ENCODE measurements around the gene VAC14. TPM values are rescaled to one million over a fixed set of nuclear protein-coding genes. Genes with fewer than 3 reads are reported as not detected.

VAC14 gene
- total RNA-seq, 1 experiment from 2014 or later = 49.9 TPM

- H2BK12ac ChIP-seq (ENCODE audit: insufficient read length, low read depth, low read length) = no peak overlapping the region
- H3K9me3 ChIP-seq (ENCODE audit: control insufficient read depth, low read depth, low read length) = no peaks in the 10 kb centered on the region
- H3K27me3 ChIP-seq (ENCODE audit: insufficient read depth, low read length) = no peaks in the 10 kb centered on the region
- H3K4me2 ChIP-seq (ENCODE audit: insufficient read depth, insufficient read length, low read length) = no peak overlapping the region
- no peak overlapping the region for H3T11ph ChIP-seq (ENCODE audit: low read length)
- H3K14ac ChIP-seq (ENCODE audit: insufficient read depth, low read length) = no peak overlapping the region
- no peak overlapping the region for H3K23ac ChIP-seq (ENCODE audit: insufficient read length, low read depth, low read length)
- no peak overlapping the region for H2BK5ac ChIP-seq (ENCODE audit: insufficient read length, low read length)
- H2BK15ac ChIP-seq (ENCODE audit: low read depth, low read length) = no peak overlapping the region
- no peaks in the 10 kb centered on the region for H4K20me1 ChIP-seq (ENCODE audit: control insufficient read depth, insufficient read depth, insufficient read length)
- H2AK5ac ChIP-seq (ENCODE audit: insufficient read length, low read length) = no peak overlapping the region
- Mint-ChIP-seq H3K27me3 (ENCODE audit: low read depth) (no peaks in the 10 kb centered on the region; the same call in 1 of the 2 replicates), H3K36me3 (ENCODE audit: insufficient read depth in 1 of 3, low read depth in 3 of 3) (no peaks in the 10 kb centered on the region), H3K27ac (no peak overlapping the region), H3K4me1 (peaks cover 7 to 16% of the 10 kb centered on the region in 2 experiments), H3K4me3 (no peak overlapping the region), H3K9me3 (no peaks in the 10 kb centered on the region)
- no peak overlapping the region for H3K18ac ChIP-seq (ENCODE audit: insufficient read length, low read depth, low read length)
- no peak overlapping the region for H2AFZ ChIP-seq (ENCODE audit: low read length)
- no peaks in the 10 kb centered on the region for H3K79me2 ChIP-seq (ENCODE audit: insufficient read depth, low read length)
- H4K8ac ChIP-seq (replicated peaks; ENCODE audit: insufficient read length, low read depth, low read length) = no peak overlapping the region
- TF ChIP-seq CTCF (conservative IDR thresholded peaks at IDR 0.05) = no peak
- WGBS (ENCODE audit: extremely low coverage, insufficient read length, low lambda C conversion rate) = no CpG with 5 or more reads among the region's 1 CpG
- no peak overlapping the region for H4K91ac ChIP-seq (ENCODE audit: insufficient read length, low read depth, low read length)
- no peaks in the 10 kb centered on the region for H3K79me1 ChIP-seq (ENCODE audit: insufficient read depth, low read depth, low read length, poor library complexity, severe bottlenecking)
- H3K4ac ChIP-seq (ENCODE audit: low read depth, low read length) = no peak overlapping the region
- no peak for DNase-seq
- peaks cover 4% of the 10 kb centered on the region; the same call in 1 of the 2 replicates for H3K4me1 ChIP-seq (ENCODE audit: insufficient read depth, low read length)
- no peak overlapping the region for H3K56ac ChIP-seq (ENCODE audit: insufficient read length, low read depth, low read length)
- H4K5ac ChIP-seq (ENCODE audit: insufficient read length, low read depth, low read length) = no peak overlapping the region
- no peak overlapping the region for H2BK120ac ChIP-seq (ENCODE audit: low read depth, low read length, poor library complexity, severe bottlenecking)
- H2BK20ac ChIP-seq (ENCODE audit: low read depth, low read length, poor library complexity, severe bottlenecking) = no peak overlapping the region
- no peak overlapping the region for H3K27ac ChIP-seq (ENCODE audit: insufficient read length, low read depth, low read length)
- H3K9ac ChIP-seq (ENCODE audit: extremely low read depth, insufficient read length, low read length) = no peak overlapping the region
- H3K23me2 ChIP-seq (ENCODE audit: insufficient read length, low read depth, low read length, poor library complexity, severe bottlenecking) = no peaks in the 10 kb centered on the region
These were observed 158.3 kb downstream of the VAC14 start for GRCh38 chr16:70642633-70643032.
